H1 (cell line): ENCODE results near the gene COL4A2. TPM values are rescaled to one million over a fixed set of nuclear protein-coding genes. Genes with fewer than 3 reads are reported as not detected.

Experiments
- BRCA1 ChIP-seq: IDR thresholded peaks from 2 replicates; pipeline ENCODE4 v1.6.1; 2012; ENCODE audit warnings: low read depth, low read length, improper control_type of control experiment
- CBX8 ChIP-seq: fragments of 300-800, 300-1000 bp; sonication (generic); IDR thresholded peaks from 2 replicates; pipeline ENCODE4 v1.7.1; 2016; ENCODE audit warnings: low read depth, low read length, borderline replicate concordance
- E2F6 ChIP-seq: IDR thresholded peaks from 2 replicates; pipeline ENCODE4 v1.6.1; 2012; ENCODE audit warnings: inconsistent platforms
- EGR1 ChIP-seq: IDR thresholded peaks from 2 replicates; pipeline ENCODE4 v1.6.1; 2011; ENCODE audit warnings: low read depth, low read length, borderline replicate concordance
- GABPA ChIP-seq: IDR thresholded peaks from 2 replicates; pipeline ENCODE4 v1.6.1; 2011; ENCODE audit warnings: mild to moderate bottlenecking, low read length, moderate library complexity, borderline replicate concordance; ENCODE audit not compliant: insufficient read depth
- KDM4A ChIP-seq: IDR thresholded peaks from one replicate; pipeline ENCODE4 v1.7.1; 2012; ENCODE audit warnings: low read depth, mild to moderate bottlenecking, moderate library complexity, low read length, inconsistent platforms; ENCODE audit not compliant: severe bottlenecking
- NRF1 ChIP-seq: IDR thresholded peaks from 2 replicates; pipeline ENCODE4 v1.6.1; 2011; ENCODE audit warnings: mild to moderate bottlenecking, low read depth, low read length, improper control_type of control experiment
- polyA plus RNA-seq, 7 experiments: library from polyadenylated mRNA; depleted of rRNA in 3 of 7; stranded (reverse) in 5 of 7; unstranded in 2 of 7; fragments of >200 nt in 5 of 7; fragments of 200-250 nt in 2 of 7; gene quantifications; 1 replicate in 5 of 7; 2 replicates in 1 of 7; 4 replicates in 1 of 7; pipeline versions ENCODE4 v1.2.1 to v1.2.3, GENCODE V29; 2011 to 2013; ENCODE audit warnings: missing spikeins in 2 of 7, mixed read lengths in 2 of 7
- total RNA-seq: library from RNA; stranded (reverse); fragmentation: NEBNext Ultra II Directional; extraction: Animal tissue kit (Norgen Biotek cat#: 25700); gene quantifications from 2 replicates; pipeline ENCODE4 v1.2.1, GENCODE V29; 2021
- TF ChIP-seq, protein P1 (sequence below): IDR thresholded peaks from 2 replicates; pipeline ENCODE4 v1.6.1; 2012; ENCODE audit warnings: low read length, inconsistent platforms

Gene COL4A2
- total and polyA plus RNA-seq, 2 of the 8 experiments (the other 6 are each of a cell fraction or from before 2014, with no cell fraction given), result 80.4 to 87.3 TPM

- TF ChIP-seq KDM4A, result no peak
- no peak for TF ChIP-seq EGR1
- no peak for TF ChIP-seq CBX8
- TF ChIP-seq BRCA1, result no peak
- TF ChIP-seq E2F6, result no peak
- no peak for TF ChIP-seq NRF1
- TF ChIP-seq GABPA, result no peak
- TF ChIP-seq, protein P1, sequence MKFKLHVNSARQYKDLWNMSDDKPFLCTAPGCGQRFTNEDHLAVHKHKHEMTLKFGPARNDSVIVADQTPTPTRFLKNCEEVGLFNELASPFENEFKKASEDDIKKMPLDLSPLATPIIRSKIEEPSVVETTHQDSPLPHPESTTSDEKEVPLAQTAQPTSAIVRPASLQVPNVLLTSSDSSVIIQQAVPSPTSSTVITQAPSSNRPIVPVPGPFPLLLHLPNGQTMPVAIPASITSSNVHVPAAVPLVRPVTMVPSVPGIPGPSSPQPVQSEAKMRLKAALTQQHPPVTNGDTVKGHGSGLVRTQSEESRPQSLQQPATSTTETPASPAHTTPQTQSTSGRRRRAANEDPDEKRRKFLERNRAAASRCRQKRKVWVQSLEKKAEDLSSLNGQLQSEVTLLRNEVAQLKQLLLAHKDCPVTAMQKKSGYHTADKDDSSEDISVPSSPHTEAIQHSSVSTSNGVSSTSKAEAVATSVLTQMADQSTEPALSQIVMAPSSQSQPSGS, result no peak
- TF ChIP-seq, all 59 proteins: peak for 0
Measured at GRCh38 chr13:110297766-110298504, 9.1 kb upstream of the COL4A2 start (continued).
